BE2C (cell line): Measurements from ENCODE around the gene TTC32.

ENCODE experiments used
- DNase-seq: peaks from one replicate; pipeline ENCODE4 v3.0.0-alpha.2; 2020
- H3K27me3 ChIP-seq: fragments of 250-450 bp; sonication (Bioruptor Pico); 2 replicates; pipeline ENCODE4 v1.5.1; 2020; ENCODE audit warnings: mild to moderate bottlenecking
- H3K36me3 ChIP-seq: fragments of 250-450 bp; sonication (Bioruptor Pico); 2 replicates; pipeline ENCODE4 v1.5.1; 2020; ENCODE audit warnings: mild to moderate bottlenecking
- H3K4me1 ChIP-seq: fragments of 250-450 bp; sonication (Bioruptor Pico); 2 replicates; pipeline ENCODE4 v1.5.1; 2020
- H3K4me3 ChIP-seq: 2 replicates; pipeline ENCODE4 v1.5.1; 2011; ENCODE audit warnings: low read depth, low read length
- H3K9me3 ChIP-seq: fragments of 250-450 bp; sonication (Bioruptor Pico); 2 replicates; pipeline ENCODE4 v1.5.1; 2020
- CTCF ChIP-seq: IDR thresholded peaks from 2 replicates; pipeline ENCODE4 v1.5.1; 2012; ENCODE audit warnings: mild to moderate bottlenecking, low read depth, low read length

Gene TTC32

GRCh38 chr2:19872302-19872701 lies 29.5 kb downstream of the TTC32 start:
- TF ChIP-seq CTCF: no peak
- Histone ChIP-seq H3K9me3 (no peaks in the 10 kb centered on the region), H3K4me3 (no peak overlapping the region), H3K27me3 (no peaks in the 10 kb centered on the region), H3K36me3 (no peaks in the 10 kb centered on the region), H3K4me1 (no peaks in the 10 kb centered on the region)
- DNase-seq: no peak

- TF ChIP-seq CTCF: no peak
- H3K4me3 ChIP-seq: no peak overlapping the region
- no peaks in the 10 kb centered on the region for H3K4me1 ChIP-seq
- H3K27me3 ChIP-seq: no peaks in the 10 kb centered on the region
- H3K9me3 ChIP-seq: no peaks in the 10 kb centered on the region
- no peaks in the 10 kb centered on the region for H3K36me3 ChIP-seq
- DNase-seq: no peak
Observed at GRCh38 chr2:19871836-19872235, 29.9 kb downstream of the TTC32 start.

GRCh38 chr2:19870792-19871191 lies 31.0 kb downstream of the TTC32 start:
- TF ChIP-seq CTCF: no peak
- no peaks in the 10 kb centered on the region for H3K9me3 ChIP-seq
- no peaks in the 10 kb centered on the region for H3K4me1 ChIP-seq
- no peaks in the 10 kb centered on the region for H3K27me3 ChIP-seq
- H3K36me3 ChIP-seq: no peaks in the 10 kb centered on the region
- H3K4me3 ChIP-seq: no peak overlapping the region
- no peak for DNase-seq

GRCh38 chr2:19868701-19869580 lies 32.8 kb downstream of the TTC32 start:
- no peaks in the 10 kb centered on the region for H3K9me3 ChIP-seq
- no peak for TF ChIP-seq CTCF
- DNase-seq: peak; percentile 24
- peak overlapping the region; percentile 38 for H3K4me3 ChIP-seq
- no peaks in the 10 kb centered on the region for H3K4me1 ChIP-seq
- H3K36me3 ChIP-seq: no peaks in the 10 kb centered on the region
- no peaks in the 10 kb centered on the region for H3K27me3 ChIP-seq

GRCh38 chr2:19868224-19868623 lies 33.6 kb downstream of the TTC32 start:
- H3K4me3 ChIP-seq: peak overlapping the region; percentile 18; the same call in 1 of the 2 replicates
- H3K27me3 ChIP-seq: 0 out of 2 replicates have a peak, but pooled peaks cover under 1% of the 10 kb centered on the region
- DNase-seq: no peak
- H3K9me3 ChIP-seq: no peaks in the 10 kb centered on the region
- H3K4me1 ChIP-seq: no peaks in the 10 kb centered on the region
- H3K36me3 ChIP-seq: no peaks in the 10 kb centered on the region
- TF ChIP-seq CTCF: no peak

- Histone ChIP-seq H3K27me3 (peaks cover 6% of the 10 kb centered on the region), H3K4me1 (no peaks in the 10 kb centered on the region), H3K4me3 (no peak overlapping the region), H3K9me3 (no peaks in the 10 kb centered on the region), H3K36me3 (no peaks in the 10 kb centered on the region)
- DNase-seq: no peak
- no peak for TF ChIP-seq CTCF
Observed at GRCh38 chr2:19866771-19867170, 35.0 kb downstream of the TTC32 start.
